ENCODE data around the gene FGF11.

DNA sequence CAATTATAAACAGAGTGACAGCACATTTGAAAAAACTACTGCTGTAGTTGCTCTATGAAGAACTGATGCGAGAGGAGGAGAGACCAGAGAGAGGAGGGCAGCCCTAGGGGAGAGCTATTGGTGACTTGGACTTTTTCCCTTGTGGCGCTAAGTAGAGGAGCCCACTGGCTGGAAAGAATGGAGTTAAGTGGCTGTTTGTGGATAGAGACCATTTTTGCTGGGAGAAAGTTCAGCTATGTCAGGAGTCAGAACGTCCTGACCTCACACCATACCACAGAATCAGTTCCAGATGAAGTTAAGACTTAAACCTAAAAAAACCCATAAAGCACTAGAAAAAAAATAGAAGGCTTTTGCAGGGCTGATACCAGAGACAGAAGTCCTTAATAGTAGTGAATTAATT is 46.9 kb downstream of the FGF11 start:
- TF ChIP-seq, protein P1, sequence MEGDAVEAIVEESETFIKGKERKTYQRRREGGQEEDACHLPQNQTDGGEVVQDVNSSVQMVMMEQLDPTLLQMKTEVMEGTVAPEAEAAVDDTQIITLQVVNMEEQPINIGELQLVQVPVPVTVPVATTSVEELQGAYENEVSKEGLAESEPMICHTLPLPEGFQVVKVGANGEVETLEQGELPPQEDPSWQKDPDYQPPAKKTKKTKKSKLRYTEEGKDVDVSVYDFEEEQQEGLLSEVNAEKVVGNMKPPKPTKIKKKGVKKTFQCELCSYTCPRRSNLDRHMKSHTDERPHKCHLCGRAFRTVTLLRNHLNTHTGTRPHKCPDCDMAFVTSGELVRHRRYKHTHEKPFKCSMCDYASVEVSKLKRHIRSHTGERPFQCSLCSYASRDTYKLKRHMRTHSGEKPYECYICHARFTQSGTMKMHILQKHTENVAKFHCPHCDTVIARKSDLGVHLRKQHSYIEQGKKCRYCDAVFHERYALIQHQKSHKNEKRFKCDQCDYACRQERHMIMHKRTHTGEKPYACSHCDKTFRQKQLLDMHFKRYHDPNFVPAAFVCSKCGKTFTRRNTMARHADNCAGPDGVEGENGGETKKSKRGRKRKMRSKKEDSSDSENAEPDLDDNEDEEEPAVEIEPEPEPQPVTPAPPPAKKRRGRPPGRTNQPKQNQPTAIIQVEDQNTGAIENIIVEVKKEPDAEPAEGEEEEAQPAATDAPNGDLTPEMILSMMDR (IDR thresholded peaks at IDR 0.05; ENCODE audit: extremely low read depth in 1 of 2, insufficient read depth in 1 of 2, low read depth in 1 of 2, low read length in 2 of 2), result no peak
- TF ChIP-seq POLR2AphosphoS5 (IDR thresholded peaks at IDR 0.05; ENCODE audit: insufficient read depth, low read depth, low read length), result no peak
- no peak for TF ChIP-seq EZH2 (IDR thresholded peaks at IDR 0.05; ENCODE audit: borderline replicate concordance, low read depth, low read length, severe bottlenecking)
- no peak for TF ChIP-seq JUN (IDR thresholded peaks at IDR 0.05; ENCODE audit: borderline replicate concordance, insufficient read depth, insufficient read length, low read depth)
